HEK293 (cell line): ENCODE measurements around the gene APOC1.

Experiments
- CTCF ChIA-PET: fragments of 350-600 bp; formaldehyde crosslinking; extraction: SDS; loops from one replicate; lab custom pipeline; 2021; ENCODE audit warnings: antibody characterized with exemption; lab: Yijun Ruan, JAX
- POLR2A ChIA-PET: fragments of 300-600 bp; formaldehyde crosslinking; extraction: SDS; loops from one replicate; lab custom pipeline; 2020; ENCODE audit warnings: antibody characterized with exemption, inconsistent platforms; lab: Yijun Ruan, JAX
- H3K27ac ChIP-seq: fragments of 200-500 bp; sonication (Bioruptor generic); 2 replicates; pipeline ENCODE4 v1.5.1; 2014; ENCODE audit warnings: low read depth, low read length, control low read depth, inconsistent platforms; ENCODE audit errors: extremely low read depth
- H3K36me3 ChIP-seq, 2 experiments: fragments of 200-500 bp in 1 of 2; sonication (Bioruptor generic) in 1 of 2; 1 replicate in 1 of 2; 2 replicates in 1 of 2; pipeline ENCODE4 v1.5.1; 2014 to 2017; ENCODE audit warnings: inconsistent platforms in 2 of 2, low read length in 2 of 2; ENCODE audit not compliant: control insufficient read depth in 2 of 2, insufficient read depth in 1 of 2
- H3K4me1 ChIP-seq: fragments of 200-500 bp; sonication (Bioruptor generic); 2 replicates; pipeline ENCODE4 v1.5.1; 2014; ENCODE audit warnings: mild to moderate bottlenecking, low read length, inconsistent platforms; ENCODE audit not compliant: control insufficient read depth, insufficient read depth
- H3K4me3 ChIP-seq: 2 replicates; pipeline ENCODE4 v1.5.1; 2011; ENCODE audit warnings: low read depth, mild to moderate bottlenecking, control low read depth, low read length, moderate library complexity
- H3K9me3 ChIP-seq: fragments of 200-500 bp; sonication (Bioruptor generic); 2 replicates; pipeline ENCODE4 v1.5.1; 2014; ENCODE audit warnings: low read depth, low read length, inconsistent platforms; ENCODE audit not compliant: control insufficient read depth, insufficient read depth
- HOXC10 ChIP-seq: sonication (generic); formaldehyde crosslinking; IDR thresholded peaks from 2 replicates; pipeline ENCODE4 v1.8.1; 2023; ENCODE audit warnings: mild to moderate bottlenecking, missing genetic modification reagents
- INSM2 ChIP-seq: fragments of 450-650 bp; formaldehyde crosslinking; IDR thresholded peaks from 2 replicates; pipeline ENCODE4 v1.5.1; 2016; ENCODE audit warnings: missing biosample characterization, missing genetic modification characterization
- KLF16 ChIP-seq: fragments of 450-650 bp; formaldehyde crosslinking; IDR thresholded peaks from 2 replicates; pipeline ENCODE4 v1.5.1; 2017; ENCODE audit warnings: missing biosample characterization, missing genetic modification characterization
- OSR2 ChIP-seq: fragments of 450-650 bp; formaldehyde crosslinking; IDR thresholded peaks from 2 replicates; pipeline ENCODE4 v1.5.1; 2016; ENCODE audit warnings: missing biosample characterization, missing genetic modification characterization
- TRIM28 ChIP-seq: IDR thresholded peaks from 2 replicates; pipeline ENCODE4 v1.6.1; 2011; ENCODE audit warnings: low read length, control low read depth, borderline replicate concordance
- YY1 ChIP-seq: fragments of 450-650 bp; formaldehyde crosslinking; IDR thresholded peaks from 2 replicates; pipeline ENCODE4 v1.5.1; 2018; ENCODE audit warnings: missing biosample characterization, missing genetic modification characterization
- YY2 ChIP-seq: fragments of 450-650 bp; formaldehyde crosslinking; IDR thresholded peaks from 2 replicates; pipeline ENCODE4 v1.5.1; 2016; ENCODE audit warnings: missing biosample characterization, missing genetic modification characterization
- ZBTB1 ChIP-seq: fragments of 450-650 bp; formaldehyde crosslinking; IDR thresholded peaks from 2 replicates; pipeline ENCODE4 v1.5.1; 2016; ENCODE audit warnings: missing biosample characterization, missing genetic modification characterization
- ZBTB26 ChIP-seq: fragments of 450-650 bp; formaldehyde crosslinking; optimal IDR thresholded peaks from 2 replicates; pipeline ENCODE3; 2016; ENCODE audit warnings: missing biosample characterization, mild to moderate bottlenecking, missing genetic modification characterization
- ZIC2 ChIP-seq: fragments of 450-650 bp; formaldehyde crosslinking; IDR thresholded peaks from 2 replicates; pipeline ENCODE4 v1.5.1; 2016; ENCODE audit warnings: missing biosample characterization, missing genetic modification characterization
- ZNF121 ChIP-seq: fragments of 450-650 bp; formaldehyde crosslinking; IDR thresholded peaks from 2 replicates; pipeline ENCODE4 v1.5.1; 2016; ENCODE audit warnings: missing biosample characterization, missing genetic modification characterization
- ZNF132 ChIP-seq: fragments of 450-650 bp; formaldehyde crosslinking; IDR thresholded peaks from 2 replicates; pipeline ENCODE4 v1.5.1; 2017; ENCODE audit warnings: missing biosample characterization, missing genetic modification characterization, borderline replicate concordance
- ZNF146 ChIP-seq: fragments of 450-650 bp; formaldehyde crosslinking; IDR thresholded peaks from 2 replicates; pipeline ENCODE4 v1.5.1; 2016; ENCODE audit warnings: missing biosample characterization, missing genetic modification characterization
- ZNF175 ChIP-seq: fragments of 450-650 bp; formaldehyde crosslinking; IDR thresholded peaks from 2 replicates; pipeline ENCODE4 v1.5.1; 2016; ENCODE audit warnings: missing biosample characterization, missing genetic modification characterization
- ZNF266 ChIP-seq: fragments of 450-650 bp; formaldehyde crosslinking; IDR thresholded peaks from 2 replicates; pipeline ENCODE4 v1.5.1; 2016; ENCODE audit warnings: missing biosample characterization, missing genetic modification characterization, low read depth
- ZNF280D ChIP-seq: fragments of 450-650 bp; formaldehyde crosslinking; IDR thresholded peaks from 2 replicates; pipeline ENCODE4 v1.5.1; 2016; ENCODE audit warnings: missing biosample characterization, missing genetic modification characterization
- ZNF302 ChIP-seq: fragments of 450-650 bp; formaldehyde crosslinking; IDR thresholded peaks from 2 replicates; pipeline ENCODE4 v1.5.1; 2016; ENCODE audit warnings: missing biosample characterization, missing genetic modification characterization, low read depth
- ZNF529 ChIP-seq: fragments of 450-650 bp; formaldehyde crosslinking; IDR thresholded peaks from 2 replicates; pipeline ENCODE4 v1.5.1; 2017; ENCODE audit warnings: missing genetic modification characterization, missing biosample characterization; ENCODE audit not compliant: insufficient replicate concordance
- ZNF558 ChIP-seq: fragments of 450-650 bp; formaldehyde crosslinking; IDR thresholded peaks from 2 replicates; pipeline ENCODE4 v1.5.1; 2016; ENCODE audit warnings: missing biosample characterization, missing genetic modification characterization
- ZNF560 ChIP-seq: fragments of 450-650 bp; formaldehyde crosslinking; IDR thresholded peaks from 2 replicates; pipeline ENCODE4 v1.5.1; 2017; ENCODE audit warnings: missing biosample characterization, missing genetic modification characterization, borderline replicate concordance
- ZNF585B ChIP-seq: fragments of 450-650 bp; formaldehyde crosslinking; IDR thresholded peaks from 2 replicates; pipeline ENCODE4 v1.5.1; 2016; ENCODE audit warnings: missing biosample characterization, missing genetic modification characterization
- ZNF76 ChIP-seq: fragments of 450-650 bp; formaldehyde crosslinking; IDR thresholded peaks from 2 replicates; pipeline ENCODE4; 2016; ENCODE audit warnings: low read depth, missing biosample characterization, missing genetic modification characterization, borderline replicate concordance
- ZNF768 ChIP-seq: fragments of 450-650 bp; formaldehyde crosslinking; IDR thresholded peaks from 2 replicates; pipeline ENCODE4 v1.5.1; 2018; ENCODE audit warnings: missing biosample characterization, mild to moderate bottlenecking, missing genetic modification characterization
- ZNF785 ChIP-seq: fragments of 450-650 bp; formaldehyde crosslinking; IDR thresholded peaks from 2 replicates; pipeline ENCODE4 v1.5.1; 2016; ENCODE audit warnings: missing biosample characterization, missing genetic modification characterization
- TF ChIP-seq, protein P1 (sequence below): fragments of 450-650 bp; formaldehyde crosslinking; IDR thresholded peaks from 2 replicates; pipeline ENCODE4 v1.5.1; 2016; ENCODE audit warnings: missing biosample characterization, missing genetic modification characterization, borderline replicate concordance
- TF ChIP-seq, protein P2 (sequence below): fragments of 450-650 bp; formaldehyde crosslinking; IDR thresholded peaks from 2 replicates; pipeline ENCODE4 v1.5.1; 2016; ENCODE audit warnings: missing biosample characterization, missing genetic modification characterization

Gene APOC1

GRCh38 chr19:44891016-44891882 lies 23.2 kb upstream of the APOC1 start, which contains the start of gene TOMM40:
TSS of gene TOMM40 (plus strand) at chr19:44891254. CDS start at chr19:44891416, 162 bp downstream.
- Histone ChIP-seq H3K4me3 (peak within 1 kb of the TSS; percentile 83), H3K36me3 (peaks cover 38 to 62% of the 10 kb centered on the region in 2 experiments), H3K4me1 (peaks cover 6% of the 10 kb centered on the region), H3K9me3 (no peaks in the 10 kb centered on the region), H3K27ac (peak within 1 kb of the TSS; percentile 79)
- ChIA-PET CTCF (interaction anchor here (0.6 to 2.2 kb wide), 12 partner anchors 12 to 1587 kb away, joined by 3 to 19 read pairs (median 4); partner anchors contain the start of genes APOE and NECTIN2), POLR2A (interaction anchor here (0.8 to 2.6 kb wide), 14 partner anchors 11 to 956 kb away, joined by 3 to 15 read pairs (median 4); partner anchors contain the start of genes APOE, BLOC1S3, CLASRP and CLPTM1)
- TF ChIP-seq TRIM28 (no peak), INSM2 (tag by site-specific recombination) (no peak), ZNF280D (tag by site-specific recombination) (no peak), ZNF529 (tag by site-specific recombination) (no peak), ZIC2 (tag by site-specific recombination) (peak; percentile 53; the same call in 1 of the 2 replicates), HOXC10 (no peak), OSR2 (tag by site-specific recombination) (no peak), ZBTB26 (tag by site-specific recombination) (peak; percentile 24), ZNF266 (tag by site-specific recombination) (no peak), ZNF121 (tag by site-specific recombination) (no peak), ZNF785 (tag by site-specific recombination) (no peak), YY2 (tag by site-specific recombination) (no peak), ZNF768 (tag by site-specific recombination) (no peak), ZNF146 (tag by site-specific recombination) (no peak), ZNF560 (no peak), ZBTB1 (tag by site-specific recombination) (no peak), ZNF175 (tag by site-specific recombination) (no peak), YY1 (0 out of 2 replicates have a peak, but pooled peaks have one; percentile 33), KLF16 (tag by site-specific recombination) (peak; percentile 48; the same call in 1 of the 2 replicates), ZNF76 (tag by site-specific recombination) (peak; percentile 85), ZNF585B (tag by site-specific recombination) (no peak), ZNF558 (tag by site-specific recombination) (no peak), ZNF302 (tag by site-specific recombination) (no peak), ZNF132 (tag by site-specific recombination) (no peak)
- TF ChIP-seq, protein P1, sequence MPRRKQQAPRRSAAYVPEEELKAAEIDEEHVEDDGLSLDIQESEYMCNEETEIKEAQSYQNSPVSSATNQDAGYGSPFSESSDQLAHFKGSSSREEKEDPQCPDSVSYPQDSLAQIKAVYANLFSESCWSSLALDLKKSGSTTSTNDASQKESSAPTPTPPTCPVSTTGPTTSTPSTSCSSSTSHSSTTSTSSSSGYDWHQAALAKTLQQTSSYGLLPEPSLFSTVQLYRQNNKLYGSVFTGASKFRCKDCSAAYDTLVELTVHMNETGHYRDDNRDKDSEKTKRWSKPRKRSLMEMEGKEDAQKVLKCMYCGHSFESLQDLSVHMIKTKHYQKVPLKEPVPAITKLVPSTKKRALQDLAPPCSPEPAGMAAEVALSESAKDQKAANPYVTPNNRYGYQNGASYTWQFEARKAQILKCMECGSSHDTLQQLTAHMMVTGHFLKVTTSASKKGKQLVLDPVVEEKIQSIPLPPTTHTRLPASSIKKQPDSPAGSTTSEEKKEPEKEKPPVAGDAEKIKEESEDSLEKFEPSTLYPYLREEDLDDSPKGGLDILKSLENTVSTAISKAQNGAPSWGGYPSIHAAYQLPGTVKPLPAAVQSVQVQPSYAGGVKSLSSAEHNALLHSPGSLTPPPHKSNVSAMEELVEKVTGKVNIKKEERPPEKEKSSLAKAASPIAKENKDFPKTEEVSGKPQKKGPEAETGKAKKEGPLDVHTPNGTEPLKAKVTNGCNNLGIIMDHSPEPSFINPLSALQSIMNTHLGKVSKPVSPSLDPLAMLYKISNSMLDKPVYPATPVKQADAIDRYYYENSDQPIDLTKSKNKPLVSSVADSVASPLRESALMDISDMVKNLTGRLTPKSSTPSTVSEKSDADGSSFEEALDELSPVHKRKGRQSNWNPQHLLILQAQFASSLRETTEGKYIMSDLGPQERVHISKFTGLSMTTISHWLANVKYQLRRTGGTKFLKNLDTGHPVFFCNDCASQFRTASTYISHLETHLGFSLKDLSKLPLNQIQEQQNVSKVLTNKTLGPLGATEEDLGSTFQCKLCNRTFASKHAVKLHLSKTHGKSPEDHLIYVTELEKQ (tag by site-specific recombination): no peak
- TF ChIP-seq, protein P2, sequence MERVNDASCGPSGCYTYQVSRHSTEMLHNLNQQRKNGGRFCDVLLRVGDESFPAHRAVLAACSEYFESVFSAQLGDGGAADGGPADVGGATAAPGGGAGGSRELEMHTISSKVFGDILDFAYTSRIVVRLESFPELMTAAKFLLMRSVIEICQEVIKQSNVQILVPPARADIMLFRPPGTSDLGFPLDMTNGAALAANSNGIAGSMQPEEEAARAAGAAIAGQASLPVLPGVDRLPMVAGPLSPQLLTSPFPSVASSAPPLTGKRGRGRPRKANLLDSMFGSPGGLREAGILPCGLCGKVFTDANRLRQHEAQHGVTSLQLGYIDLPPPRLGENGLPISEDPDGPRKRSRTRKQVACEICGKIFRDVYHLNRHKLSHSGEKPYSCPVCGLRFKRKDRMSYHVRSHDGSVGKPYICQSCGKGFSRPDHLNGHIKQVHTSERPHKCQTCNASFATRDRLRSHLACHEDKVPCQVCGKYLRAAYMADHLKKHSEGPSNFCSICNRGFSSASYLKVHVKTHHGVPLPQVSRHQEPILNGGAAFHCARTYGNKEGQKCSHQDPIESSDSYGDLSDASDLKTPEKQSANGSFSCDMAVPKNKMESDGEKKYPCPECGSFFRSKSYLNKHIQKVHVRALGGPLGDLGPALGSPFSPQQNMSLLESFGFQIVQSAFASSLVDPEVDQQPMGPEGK (tag by site-specific recombination): peak; percentile 38; the same call in 1 of the 2 replicates
